ENCODE measurements around the gene LCOR.
"Not testable (repeated sequence)": the region's sequence is repeated elsewhere in the genome, so short reads cannot be mapped to it uniquely, and the experiment has no call there.

The LCOR gene

GRCh38 chr10:96943161-96943560 lies 111.1 kb downstream of the LCOR start:
- DNase-seq: not testable (repeated sequence)

DNA sequence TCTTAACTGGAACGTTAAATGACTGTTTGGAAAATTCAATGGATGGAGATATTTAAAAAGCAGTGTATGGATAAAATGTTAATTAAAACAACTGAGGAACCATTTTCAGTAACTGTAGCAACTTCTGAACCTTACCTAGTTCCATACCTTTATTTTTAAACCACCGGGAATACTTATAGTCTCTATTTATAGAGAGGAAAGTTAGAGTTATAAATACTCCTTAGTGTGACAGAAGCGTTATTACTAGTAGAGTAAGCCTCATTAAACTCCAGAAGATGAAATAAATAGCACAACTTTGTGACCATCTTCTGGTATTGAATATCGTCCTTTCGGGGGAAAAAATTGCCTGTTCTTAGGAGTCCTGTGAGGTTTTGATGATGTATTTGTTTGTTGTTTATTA lies 114.9 kb downstream of the LCOR start:
- DNase-seq: no peak

DNA sequence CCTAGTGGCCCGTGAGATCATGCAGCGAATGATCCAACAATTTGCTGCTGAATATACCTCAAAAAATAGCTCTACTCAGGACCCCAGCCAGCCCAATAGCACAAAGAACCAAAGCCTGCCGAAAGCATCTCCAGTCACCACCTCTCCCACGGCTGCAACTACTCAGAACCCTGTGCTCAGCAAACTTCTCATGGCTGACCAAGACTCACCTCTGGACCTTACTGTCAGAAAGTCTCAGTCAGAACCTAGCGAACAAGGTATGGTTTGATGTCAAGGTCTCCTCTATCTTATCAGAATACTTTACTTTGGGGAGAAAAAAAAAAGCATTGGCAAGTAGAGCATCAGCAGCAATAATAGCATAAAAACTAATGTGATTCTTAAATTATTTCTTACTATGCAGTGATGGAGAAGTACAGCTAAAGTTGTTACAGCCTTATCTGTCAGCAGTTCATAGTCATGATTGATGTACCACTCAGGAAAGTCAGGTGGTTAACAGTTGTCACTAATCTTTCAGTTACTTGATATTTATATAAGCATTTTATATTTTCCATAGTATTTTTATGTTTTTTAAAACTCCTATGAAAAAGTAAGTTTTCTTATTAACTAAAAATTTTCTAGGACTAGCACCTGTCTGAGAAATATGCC lies 117.1 kb downstream of the LCOR start:
- no peak for DNase-seq

DNA sequence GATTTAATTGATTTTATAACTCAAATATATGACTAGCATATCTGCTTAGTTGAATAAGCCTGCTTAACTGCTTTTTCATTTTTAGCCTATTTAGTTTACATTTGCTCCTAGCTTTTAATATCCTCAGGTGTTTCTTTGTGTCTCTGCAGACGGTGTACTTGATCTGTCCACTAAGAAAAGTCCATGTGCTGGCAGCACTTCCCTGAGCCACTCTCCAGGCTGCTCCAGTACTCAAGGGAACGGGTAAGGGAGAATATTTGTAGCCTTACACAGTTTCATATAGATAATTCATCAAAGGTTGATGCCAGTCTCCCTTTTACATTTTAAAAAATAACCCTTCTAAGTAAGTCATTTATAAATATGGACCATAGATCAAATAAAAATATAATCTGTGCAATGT lies 119.9 kb downstream of the LCOR start:
- DNase-seq: no peak

- no peak for DNase-seq
These were observed 123.7 kb downstream of the LCOR start for GRCh38 chr10:96955794-96956193.

GRCh38 chr10:96958071-96958470 lies 126.0 kb downstream of the LCOR start:
- no peak for DNase-seq

DNA sequence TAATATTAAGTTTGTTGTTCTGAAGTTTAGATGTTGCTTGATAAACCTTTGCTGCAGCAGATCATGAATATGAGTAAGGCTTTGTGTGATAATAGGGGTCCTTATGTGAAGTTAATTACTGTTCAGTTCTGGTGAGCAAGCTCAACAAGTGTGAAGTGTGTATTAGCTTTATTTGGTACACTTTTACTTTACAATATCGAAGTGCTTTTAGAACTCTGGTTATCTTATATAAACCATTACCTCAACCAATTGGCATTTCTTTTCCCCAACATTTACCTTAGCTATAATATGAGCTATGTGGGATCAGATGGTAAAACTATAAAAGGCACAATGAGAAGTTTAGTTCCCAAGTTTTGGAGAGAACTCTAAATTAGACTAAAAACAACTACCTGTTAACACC lies 127.6 kb downstream of the LCOR start:
- DNase-seq: no peak

GRCh38 chr10:96960872-96961271 lies 128.8 kb downstream of the LCOR start:
- peak; percentile 46 for DNase-seq

GRCh38 chr10:96964131-96964530 lies 132.0 kb downstream of the LCOR start:
- DNase-seq: no peak

- DNase-seq: peak; percentile 53
These were observed 135.7 kb downstream of the LCOR start for GRCh38 chr10:96967847-96968246.

GRCh38 chr10:96968682-96969423 lies 136.8 kb downstream of the LCOR start:
- DNase-seq: no peak

- no peak for DNase-seq
These were observed 139.2 kb downstream of the LCOR start for GRCh38 chr10:96971324-96971723.

- no peak for DNase-seq
These were observed 140.2 kb downstream of the LCOR start for GRCh38 chr10:96972264-96972663.

DNA sequence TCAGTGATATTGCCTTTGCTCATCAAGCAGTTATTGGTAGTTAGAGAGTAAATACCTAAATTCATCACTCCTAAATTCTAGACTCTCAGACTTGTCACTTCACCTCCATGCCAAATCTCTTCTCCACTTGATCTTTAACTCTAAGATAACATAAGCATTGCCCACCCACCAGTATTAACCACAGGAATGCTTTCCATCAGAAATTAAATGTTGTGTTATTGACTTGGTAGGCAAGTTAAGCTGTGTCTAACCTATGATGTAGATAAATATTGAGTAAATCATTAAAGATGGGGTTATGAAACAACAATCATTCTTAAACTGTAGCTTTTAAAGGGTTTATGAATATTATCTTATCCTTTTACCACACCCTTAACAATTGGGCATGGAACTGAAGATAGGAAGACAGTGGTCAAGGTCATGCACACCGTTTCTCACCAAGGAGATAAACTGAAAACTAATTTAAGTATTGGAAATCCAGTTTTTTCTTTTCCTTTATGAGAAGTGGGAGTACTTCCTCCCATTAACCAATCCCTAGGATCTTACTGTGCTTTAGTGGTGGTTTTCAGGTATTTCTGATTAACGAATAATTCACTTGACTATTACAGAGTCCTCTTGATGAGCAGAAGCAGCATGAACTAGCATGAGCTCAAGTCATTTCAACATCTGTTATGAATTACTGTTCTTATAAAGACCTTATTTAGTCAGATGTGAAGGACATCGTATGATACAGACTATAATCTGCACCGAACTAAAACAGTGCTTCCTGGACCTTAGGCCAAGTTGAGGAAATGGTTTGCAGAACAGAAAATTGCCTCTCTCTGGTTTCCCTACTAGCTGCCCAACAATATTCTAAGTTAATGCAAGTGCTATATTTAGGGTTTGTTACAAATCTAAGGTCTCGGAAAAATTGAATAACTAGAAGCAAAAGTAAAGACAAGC lies 142.0 kb downstream of the LCOR start:
- peak; percentile 43 for DNase-seq

DNA sequence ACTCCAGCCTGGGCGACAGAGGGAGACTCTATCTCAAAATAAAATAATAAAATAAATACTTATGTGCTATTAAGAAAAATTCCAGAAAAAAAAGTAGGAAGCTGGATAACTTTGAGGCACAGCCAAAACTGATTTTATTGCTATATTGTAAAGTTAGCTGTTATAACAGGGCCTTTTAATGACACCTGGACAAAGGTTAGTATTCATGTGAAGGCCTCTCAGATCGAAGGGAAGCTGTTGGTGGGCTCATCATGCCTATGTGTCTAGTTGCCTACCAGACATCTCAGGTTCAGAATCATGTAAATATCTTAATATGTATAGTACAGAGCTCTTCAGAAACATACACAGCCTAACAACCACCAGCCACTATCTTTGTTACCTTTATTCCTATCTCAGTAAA lies 143.0 kb downstream of the LCOR start:
- DNase-seq: no peak

GRCh38 chr10:96978621-96979154 lies 146.6 kb downstream of the LCOR start:
- DNase-seq: no peak

DNA sequence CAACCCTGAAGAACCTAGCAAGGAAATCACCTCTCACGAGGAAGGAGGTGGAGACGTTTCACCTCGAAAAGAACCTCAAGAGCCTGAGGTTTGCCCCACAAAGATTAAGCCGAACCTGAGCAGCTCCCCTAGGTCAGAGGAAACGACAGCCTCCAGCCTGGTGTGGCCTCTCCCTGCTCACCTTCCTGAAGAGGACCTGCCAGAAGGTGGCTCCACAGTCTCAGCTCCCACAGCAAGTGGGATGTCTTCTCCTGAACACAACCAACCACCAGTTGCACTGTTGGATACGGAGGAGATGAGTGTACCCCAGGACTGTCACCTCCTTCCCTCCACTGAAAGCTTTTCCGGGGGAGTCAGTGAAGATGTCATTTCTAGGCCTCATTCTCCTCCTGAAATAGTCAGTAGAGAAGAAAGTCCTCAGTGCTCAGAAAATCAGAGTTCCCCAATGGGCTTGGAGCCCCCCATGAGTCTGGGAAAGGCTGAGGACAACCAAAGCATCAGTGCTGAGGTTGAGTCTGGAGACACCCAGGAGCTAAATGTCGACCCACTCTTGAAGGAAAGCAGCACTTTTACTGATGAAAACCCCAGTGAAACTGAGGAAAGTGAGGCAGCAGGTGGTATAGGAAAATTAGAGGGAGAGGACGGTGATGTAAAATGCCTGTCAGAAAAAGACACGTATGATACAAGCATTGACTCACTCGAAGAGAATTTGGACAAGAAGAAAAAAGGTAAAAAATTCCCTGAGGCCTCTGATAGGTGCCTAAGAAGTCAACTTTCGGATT lies 150.2 kb downstream of the LCOR start:
- DNase-seq: no peak

- DNase-seq: no peak
These were observed 152.5 kb downstream of the LCOR start for GRCh38 chr10:96984541-96985131.

DNA sequence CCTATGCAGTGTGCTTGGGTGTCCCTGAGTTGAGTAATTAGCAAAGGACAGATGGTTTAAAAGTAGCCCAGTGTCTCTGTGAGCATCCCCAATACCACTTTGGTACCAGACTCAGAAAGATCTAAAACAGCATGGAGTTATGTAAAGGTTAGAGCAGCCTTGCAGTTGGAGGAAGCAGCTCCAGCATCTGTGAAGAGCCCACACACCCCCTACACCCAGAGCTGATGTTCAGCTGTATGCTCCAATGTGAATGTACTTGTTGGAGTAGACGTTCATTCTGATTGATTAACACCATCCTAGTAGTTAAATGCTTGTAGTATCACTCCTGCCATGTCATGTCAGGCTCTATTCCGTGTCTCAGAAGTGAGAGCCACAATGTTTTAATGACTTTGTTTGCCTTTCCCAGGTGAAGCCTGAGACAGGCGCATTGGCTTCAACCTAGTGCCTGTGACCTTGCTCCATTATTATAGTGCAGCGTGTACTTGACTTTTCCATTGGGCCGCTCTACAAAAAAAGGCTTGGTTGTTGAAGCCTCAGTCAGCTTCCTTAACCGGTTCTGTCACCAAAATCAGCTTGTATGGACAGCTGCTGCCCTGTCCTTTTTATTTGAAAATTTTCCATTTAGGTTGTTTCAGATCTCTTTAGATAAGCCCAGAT lies 154.2 kb downstream of the LCOR start:
- no peak for DNase-seq

GRCh38 chr10:96987141-96987841 lies 155.2 kb downstream of the LCOR start:
- DNase-seq: no peak

DNA sequence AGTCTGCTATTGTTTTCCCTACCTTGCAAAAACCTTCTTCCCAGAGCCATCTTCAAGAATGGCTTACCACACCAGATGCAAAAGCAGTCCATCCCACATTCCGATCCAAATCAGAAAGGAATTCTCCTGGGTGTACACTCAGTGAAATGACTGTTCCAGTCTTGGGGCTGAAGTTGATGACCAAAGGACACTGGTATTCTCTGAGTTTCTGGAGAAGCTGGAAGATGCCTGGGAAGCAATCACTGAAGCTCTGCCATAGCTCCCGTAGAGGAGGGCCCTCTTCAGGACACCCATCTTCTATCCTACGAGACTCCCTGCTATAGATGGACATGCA lies 155.7 kb downstream of the LCOR start:
- peak; percentile 63 for DNase-seq

Measured in fibroblast of skin of right biceps (primary cell).